GM12892 (cell line): Measurements from ENCODE around the gene GUCY2C.

Source experiments
- POLR2A ChIP-seq: IDR thresholded peaks from 2 replicates; pipeline ENCODE4 v1.6.1; 2011; ENCODE audit warnings: low read depth, low read length, control low read depth
- TAF1 ChIP-seq: IDR thresholded peaks from 2 replicates; pipeline ENCODE4 v1.6.1; 2011; ENCODE audit warnings: low read depth, mild to moderate bottlenecking, control low read depth, low read length, borderline replicate concordance

GRCh38 chr12:14652483-14652882 lies 43.9 kb downstream of the GUCY2C start:
- TF ChIP-seq POLR2A (no peak), TAF1 (no peak)
